Measurements from ENCODE around the gene OR13D1. TPM values are rescaled to one million over a fixed set of nuclear protein-coding genes. Genes with fewer than 3 reads are reported as not detected.
"Not testable (repeated sequence)": the region's sequence is repeated elsewhere in the genome, so short reads cannot be mapped to it uniquely, and the experiment has no call there.

OR13D1 gene, protein sequence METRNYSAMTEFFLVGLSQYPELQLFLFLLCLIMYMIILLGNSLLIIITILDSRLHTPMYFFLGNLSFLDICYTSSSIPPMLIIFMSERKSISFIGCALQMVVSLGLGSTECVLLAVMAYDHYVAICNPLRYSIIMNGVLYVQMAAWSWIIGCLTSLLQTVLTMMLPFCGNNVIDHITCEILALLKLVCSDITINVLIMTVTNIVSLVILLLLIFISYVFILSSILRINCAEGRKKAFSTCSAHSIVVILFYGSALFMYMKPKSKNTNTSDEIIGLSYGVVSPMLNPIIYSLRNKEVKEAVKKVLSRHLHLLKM
- total RNA-seq = not detected

DNA sequence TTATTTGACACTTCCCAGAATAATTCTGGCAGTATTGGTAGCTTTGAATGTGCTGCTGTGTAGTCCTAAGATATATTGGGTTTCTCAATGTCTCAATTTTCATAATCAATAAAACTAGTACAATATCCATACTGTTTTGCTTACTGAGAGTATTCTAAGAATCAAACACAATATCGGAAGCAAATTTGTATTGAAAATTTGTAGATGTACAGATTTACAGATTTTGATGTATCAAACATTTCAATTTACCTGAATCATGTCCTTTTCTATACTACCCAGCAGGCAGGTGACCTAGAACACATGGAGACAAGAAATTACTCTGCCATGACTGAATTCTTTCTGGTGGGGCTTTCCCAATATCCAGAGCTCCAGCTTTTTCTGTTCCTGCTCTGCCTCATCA, at the start of gene OR13D1:
OR13D1 (plus strand) TSS at position 301 of the 400 bp plus-strand sequence; CDS start at position 301, 0 bp downstream.
- no peak for DNase-seq

DNA sequence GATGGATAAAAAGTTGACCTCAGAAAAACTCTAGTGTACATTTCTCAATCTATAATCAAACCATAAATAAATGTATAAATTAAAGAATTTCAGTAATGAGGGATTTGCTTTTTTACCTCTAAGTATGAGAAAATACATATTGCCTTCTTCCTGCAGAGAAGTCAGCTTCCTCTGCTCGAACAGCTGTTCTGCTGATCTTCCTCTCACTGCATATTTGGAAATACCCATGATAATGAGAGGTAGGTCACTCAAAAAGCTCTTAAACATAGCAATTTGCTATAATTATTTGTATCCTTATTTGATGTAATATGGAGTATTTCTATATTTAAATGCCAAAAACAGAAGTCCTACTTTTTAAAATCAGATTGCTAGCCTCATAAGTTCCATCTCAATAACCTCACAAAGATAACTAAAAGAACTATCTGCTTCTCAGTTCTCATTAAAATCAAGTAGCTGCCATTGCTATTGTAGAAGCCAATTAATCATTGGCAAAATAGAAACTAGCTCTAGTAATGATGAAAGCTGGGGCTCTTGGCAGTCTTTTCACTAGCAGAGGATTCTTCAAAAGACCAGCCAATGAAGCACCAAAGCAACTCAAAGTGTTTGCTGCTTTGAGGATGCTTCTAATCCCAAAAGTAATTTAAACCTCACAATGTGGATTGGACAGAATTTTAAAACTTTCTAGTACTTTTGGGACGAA, 35.7 kb upstream of the OR13D1 start:
- peak; percentile 3 for DNase-seq

DNA sequence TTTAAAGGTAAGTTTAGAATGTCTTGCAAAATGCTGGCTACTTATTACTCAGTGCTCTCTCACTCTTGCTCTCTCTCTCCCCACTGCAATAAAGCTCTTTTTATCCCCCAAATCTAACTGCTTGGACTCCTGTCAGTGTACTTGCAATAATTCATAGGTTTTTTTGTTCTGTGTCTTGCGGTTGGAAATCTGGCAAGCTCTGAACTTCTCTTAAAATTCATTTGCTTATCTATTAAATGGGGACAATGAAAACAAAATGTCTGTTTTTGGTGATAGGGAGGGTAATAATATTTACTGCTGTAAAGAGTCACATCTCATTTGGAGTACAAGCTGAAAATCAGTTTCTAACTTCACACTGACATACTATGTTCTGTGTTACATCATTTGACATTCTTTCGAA, 18.7 kb upstream of the OR13D1 start:
- no peak for DNase-seq

DNA sequence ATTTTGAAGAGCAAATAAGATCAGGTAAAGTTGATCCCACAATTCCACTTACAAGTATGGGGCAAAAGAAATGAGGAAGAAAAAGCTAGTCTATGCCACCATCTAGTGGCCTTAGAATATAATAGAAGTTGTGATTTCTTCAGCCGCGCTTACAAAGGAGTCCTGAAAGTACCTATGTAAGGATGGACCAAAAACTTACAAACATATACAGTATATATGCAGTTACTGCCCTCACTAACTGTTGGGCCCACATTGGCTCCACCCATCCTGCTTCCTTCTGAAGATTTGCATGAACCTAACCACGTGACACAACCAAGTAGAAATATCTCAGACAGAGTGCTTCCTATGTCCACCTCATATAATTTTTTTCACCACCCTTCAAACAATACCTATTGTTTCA, 11.7 kb upstream of the OR13D1 start:
- DNase-seq = peak; percentile 73

DNA sequence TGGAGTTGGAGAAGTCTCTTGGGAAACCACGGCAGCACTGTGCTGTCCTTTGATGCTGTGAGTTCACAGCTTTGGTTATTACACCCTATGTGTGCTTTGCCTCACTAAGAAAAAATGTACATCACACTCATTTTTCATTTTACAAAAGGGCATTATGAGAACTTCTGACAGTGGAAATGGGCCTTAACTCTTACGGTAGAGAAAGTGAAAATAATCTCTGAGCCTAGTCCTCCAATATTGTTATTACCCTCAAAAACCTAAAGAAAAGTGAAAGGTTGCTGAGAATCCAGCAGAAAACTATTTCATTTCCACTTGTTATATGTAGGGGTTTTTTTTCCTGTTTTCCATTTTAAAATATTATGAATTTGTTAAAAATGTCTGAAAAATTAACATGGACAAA, 8.2 kb upstream of the OR13D1 start:
- DNase-seq = no peak

DNA sequence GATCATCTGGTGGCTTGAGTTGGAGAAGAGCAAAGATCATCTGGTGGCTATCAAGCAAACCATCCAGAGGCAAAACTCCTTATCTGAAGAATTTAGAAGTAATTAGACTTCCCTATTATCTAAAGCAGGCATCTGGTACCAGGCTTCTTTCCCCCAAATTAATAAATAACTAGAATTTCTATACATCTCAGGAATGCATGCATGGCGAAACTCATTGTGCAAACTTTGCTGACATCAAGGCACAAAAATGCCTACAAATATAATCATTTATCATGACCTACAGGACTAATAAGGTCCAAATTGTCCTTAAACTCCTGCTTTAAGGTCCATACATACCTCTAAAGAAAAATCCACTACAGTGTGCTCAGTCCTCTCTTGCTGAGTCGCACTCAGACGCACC, 6.0 kb downstream of the OR13D1 start:
- DNase-seq = no peak

DNA sequence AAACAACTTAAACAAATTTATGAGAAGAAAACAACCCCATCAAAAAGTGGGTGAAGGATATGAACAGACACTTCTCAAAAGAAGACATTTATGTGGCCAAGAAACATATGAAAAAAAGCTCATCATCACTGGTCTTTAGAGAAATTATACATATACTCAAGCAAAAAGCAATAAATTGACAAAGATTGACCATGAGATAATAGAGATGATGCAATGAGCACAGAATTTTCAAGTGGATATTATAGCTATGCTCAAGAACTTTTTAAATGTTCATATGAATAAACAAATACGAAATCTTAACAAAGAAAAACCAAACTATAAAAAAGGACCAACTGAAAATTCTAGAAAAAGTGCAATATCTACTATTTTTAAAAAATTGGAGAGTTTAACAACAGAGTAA, 14.4 kb downstream of the OR13D1 start:
- not testable (repeated sequence) for DNase-seq

DNA sequence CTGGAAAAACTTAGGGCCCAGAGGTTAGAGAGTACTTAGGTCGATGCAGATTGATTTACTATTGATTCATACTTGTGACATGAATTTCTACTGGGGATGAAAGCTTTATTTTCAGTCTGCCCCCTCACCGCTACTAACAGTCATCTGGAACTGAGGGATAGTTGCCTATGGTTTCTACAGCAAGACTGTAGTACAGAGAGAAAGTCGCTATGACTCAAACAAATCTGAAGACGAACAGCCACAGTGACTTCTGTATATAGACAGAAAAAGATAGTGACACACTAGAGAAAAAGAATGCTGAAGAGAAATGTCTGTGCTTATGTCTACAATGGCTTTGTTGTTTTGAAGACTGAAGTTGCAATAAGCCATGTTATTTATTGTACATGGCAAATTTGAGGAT, 17.3 kb downstream of the OR13D1 start:
- no peak for DNase-seq

DNA sequence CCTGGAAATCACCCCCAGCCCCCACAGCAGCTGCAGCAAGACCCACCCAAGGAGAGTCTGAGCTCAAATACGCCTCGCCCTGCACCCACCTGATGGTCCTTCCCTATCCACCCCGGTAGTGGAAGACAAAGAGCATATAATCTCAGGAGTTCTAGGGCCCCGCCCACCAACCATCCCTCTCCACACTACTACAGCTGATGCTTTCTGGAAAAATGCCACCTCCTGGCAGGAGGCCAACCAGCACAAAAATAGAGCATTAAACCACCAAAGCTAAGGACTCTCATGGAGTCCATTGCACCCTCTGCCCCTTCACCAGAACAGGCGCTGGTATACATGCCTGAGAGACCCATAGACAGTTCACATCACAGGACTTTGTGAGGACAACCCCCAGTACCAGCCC, 30.7 kb downstream of the OR13D1 start:
- DNase-seq = peak; percentile 25

DNA sequence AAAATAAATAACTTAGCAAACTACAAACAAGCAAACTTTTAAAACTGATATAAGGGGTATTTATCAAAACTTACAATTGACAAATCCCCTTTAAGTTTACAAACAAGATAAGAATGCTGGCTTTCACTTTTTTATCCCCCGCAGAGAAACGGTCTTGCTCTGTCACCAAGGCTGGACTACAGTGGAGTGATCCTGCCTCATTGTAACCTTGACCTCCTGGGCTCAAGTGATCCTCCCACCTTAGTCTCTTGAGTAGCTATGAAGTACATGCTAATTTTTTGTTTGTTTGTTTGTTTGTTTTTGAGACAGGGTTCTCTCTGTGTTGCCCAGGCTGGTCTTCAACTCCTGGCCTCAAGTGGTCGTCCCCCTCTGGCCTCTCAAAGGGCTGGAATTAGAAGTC, 44.1 kb downstream of the OR13D1 start:
- no peak for DNase-seq

DNA sequence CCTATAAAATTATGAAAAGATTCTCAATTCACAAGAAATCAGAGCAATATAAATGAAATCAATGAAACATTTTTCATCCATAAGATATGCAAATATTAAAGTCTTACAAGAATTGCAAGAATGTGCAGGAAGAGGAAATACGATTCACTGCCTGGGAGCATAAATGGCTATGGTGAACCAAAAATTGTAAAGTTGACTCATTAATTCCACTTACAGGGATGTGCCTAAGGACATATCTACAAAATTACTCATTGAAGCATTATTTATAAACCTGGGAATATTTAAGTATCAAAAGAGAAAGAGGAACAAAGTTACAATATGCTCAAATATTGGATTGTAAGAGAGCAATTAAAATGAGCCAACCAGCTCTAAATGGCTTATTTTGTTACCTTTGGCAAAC, 46.3 kb downstream of the OR13D1 start:
- DNase-seq = no peak

DNA sequence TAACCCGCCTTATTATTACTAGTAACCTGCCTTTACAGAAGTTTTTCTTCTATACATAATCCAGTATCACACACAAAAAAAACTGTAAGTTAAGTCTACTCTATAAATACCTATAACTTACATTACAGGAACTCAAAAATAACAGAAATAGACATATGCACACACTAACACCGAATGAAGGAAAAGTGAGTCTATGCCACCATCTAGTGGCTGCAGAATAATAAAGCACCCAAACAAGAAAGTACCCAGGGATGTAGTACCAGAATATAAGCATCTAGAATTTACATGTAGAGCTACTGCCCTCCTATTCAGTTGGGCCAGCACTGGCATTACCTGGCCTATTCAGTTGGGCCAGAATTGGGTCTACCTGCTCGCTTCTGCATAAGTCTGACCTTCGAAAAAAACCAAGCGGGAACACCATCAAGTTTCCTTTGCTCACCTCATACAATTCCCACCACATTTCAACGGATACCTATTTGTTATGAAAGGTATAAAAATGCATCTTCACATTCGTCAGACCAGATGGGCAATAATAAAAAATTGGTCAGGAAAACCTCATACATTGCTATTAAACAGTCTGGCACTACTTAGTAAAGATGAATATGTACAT, 49.2 kb downstream of the OR13D1 start:
- DNase-seq = peak; percentile 87

Other genes with a start within 250 kb of the OR13D1 start
- not detected for gene OR13F1, start 190.3 kb upstream of the OR13D1 start, total RNA-seq
- 0.51 TPM for gene OR13C4, start 167.3 kb upstream of the OR13D1 start, total RNA-seq
- gene OR13C3, start 157.7 kb upstream of the OR13D1 start, total RNA-seq = not detected
- not detected for gene OR13C8, start 125.3 kb upstream of the OR13D1 start, total RNA-seq
- gene OR13C5, start 95.1 kb upstream of the OR13D1 start, total RNA-seq = not detected
- gene OR13C2, start 88.9 kb upstream of the OR13D1 start, total RNA-seq = not detected
- gene OR13C9, start 76.3 kb upstream of the OR13D1 start, total RNA-seq = 0.41 TPM
- 51.0 TPM for gene NIPSNAP3A, start 53.2 kb downstream of the OR13D1 start, total RNA-seq
- gene NIPSNAP3B, start 69.6 kb downstream of the OR13D1 start, total RNA-seq = 15.7 TPM
- gene ABCA1, start 233.6 kb downstream of the OR13D1 start, total RNA-seq = 23.6 TPM